Measurements from ENCODE around the gene ATRNL1.

The ATRNL1 gene

DNA sequence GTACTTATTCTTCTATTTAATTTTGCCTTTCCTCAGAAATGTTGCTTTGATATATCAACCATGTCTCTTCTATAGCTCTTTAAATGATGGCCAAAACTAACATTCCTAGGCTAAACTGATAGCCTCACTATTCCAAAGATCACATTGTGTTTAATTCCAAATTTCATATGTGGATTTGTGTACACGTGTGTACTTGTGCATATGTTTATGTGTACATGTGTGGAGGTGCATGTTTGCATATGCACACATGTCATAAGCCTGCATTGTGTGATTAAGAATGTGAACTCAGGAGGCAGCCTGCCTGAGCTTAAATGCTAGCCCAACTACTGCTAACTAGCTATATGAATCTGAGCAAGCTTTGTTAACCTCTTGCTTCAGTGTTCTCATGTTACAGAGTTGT, 753.4 kb downstream of the ATRNL1 start:
- DNase-seq (ENCODE audit: low read depth) = no peak

DNA sequence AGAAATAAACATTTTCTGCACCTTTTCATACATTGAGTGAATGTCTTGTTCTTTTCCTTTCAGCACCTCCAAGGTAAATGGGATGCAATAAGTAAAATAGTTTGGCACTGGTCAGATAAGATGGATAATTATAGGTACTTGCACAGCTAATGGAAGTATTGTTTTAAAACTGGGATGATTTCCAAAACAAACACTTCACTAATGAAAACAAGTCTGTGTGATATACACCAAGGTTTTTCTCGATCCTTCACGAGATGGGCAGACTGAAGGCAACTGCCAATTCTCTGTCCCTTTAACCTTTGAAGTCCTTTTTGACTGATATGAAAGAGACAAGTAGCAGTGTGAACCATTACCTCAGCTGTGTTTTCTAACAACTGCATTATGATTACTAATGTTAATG, 756.0 kb downstream of the ATRNL1 start:
- DNase-seq (ENCODE audit: low read depth) = no peak

DNA sequence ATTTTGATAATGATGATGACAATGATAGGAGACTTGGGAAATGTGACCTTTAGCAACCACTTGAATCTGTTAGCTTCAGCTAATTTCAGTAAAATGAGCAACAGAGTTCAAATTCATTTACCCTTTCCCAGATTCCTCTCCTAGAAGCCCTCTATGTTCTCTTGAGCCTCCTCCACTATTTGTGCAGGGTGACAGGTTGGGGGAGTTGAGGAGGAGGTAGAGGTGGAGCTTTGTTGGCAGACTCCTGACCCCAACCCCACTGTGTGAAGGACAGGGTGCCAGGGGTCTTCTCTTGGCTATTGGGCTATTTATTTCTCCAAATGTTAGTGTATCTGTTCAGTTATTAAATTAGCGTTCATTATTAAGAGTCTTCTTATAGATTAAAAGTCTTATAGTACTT, 757.5 kb downstream of the ATRNL1 start:
- DNase-seq (ENCODE audit: low read depth) = no peak

DNA sequence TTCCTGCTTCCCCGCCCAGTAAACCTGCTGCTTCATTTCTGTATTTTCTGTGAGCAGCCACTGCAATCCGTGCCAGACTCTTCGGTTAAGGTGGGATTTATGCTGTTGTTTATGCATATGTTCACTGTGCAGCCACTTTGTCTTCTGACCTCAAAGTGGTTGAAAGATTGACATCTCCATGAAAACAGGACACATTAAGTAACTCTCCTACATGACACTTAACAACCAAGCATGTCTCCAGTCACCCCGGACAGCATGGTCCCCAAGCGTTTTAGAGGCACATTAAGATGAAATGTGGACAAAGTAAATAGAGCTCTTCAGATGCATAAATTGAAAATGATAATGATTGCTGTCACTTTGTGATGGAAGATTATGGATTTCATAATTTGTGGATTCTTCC, 758.5 kb downstream of the ATRNL1 start:
- DNase-seq (ENCODE audit: low read depth) = no peak

DNA sequence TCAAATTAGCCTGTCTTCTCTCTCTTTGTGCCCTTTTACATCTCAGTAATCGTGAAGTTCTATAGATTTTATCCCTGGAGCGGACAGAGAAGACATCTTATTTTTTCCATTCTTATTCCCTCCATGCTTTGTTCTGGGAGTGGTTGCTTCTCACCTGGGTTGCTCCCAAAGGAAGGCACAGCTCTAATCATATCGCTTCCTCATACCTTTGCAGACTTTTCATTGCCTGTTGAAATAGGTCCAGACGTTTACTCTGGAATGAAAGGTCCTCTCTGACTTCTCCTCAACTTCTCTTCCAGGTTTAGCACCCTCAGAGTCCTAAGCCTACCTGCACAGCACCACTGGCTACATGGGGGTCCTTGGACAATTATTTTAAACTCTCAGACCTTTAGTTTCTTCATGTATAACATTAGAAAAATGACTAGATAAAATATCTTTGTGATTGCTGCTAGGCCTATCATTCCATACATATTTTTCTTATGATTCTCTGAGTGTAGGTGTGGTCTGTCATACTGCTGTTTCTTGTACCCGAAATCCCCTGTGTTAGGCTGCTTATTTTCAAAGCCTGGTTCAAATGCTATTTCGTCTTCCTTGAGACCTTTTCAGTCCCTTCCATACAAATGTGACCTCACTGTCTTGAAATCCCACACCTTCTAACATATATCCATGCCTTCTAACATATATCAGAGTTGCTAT, 761.7 kb downstream of the ATRNL1 start:
- DNase-seq (ENCODE audit: low read depth) = peak; percentile 59

DNA sequence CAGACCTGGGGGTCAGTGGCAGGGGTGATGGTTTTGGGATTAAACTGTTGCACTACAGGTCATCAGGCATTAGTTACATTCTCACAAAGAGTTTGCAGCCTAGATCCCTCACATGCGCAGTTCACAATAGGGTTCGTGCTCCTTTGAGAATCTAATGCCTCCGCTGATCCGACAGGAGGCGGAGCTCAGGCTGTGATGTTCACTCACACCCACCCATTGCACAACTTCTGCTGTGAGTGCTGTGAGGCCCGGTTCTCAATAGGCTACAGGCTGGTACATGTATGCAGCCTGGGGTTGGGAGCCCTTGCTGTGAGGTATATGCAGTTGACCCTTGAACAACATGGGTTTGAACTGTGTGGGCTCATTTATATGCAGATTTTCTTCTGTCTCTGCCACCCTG, 763.4 kb downstream of the ATRNL1 start:
- no peak for DNase-seq (ENCODE audit: low read depth)

DNA sequence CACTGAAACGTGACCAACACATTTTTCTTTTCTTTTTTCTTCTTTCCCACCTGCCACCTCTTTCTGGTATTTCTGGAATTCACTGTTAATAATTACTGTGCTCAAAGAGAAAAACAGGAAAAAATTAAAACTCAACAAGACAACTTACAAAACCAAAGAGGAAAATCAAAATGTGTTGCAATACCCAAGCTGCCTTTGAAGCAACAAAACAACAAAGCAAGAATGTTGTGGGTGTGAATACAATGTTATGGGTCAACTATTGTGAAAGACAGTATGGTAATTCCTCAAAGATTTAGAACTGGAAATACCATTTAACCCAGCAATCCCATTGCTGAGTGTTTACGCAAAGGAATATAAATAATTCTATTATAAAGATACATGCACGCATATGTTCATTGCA, 764.7 kb downstream of the ATRNL1 start:
- DNase-seq (ENCODE audit: low read depth) = no peak

DNA sequence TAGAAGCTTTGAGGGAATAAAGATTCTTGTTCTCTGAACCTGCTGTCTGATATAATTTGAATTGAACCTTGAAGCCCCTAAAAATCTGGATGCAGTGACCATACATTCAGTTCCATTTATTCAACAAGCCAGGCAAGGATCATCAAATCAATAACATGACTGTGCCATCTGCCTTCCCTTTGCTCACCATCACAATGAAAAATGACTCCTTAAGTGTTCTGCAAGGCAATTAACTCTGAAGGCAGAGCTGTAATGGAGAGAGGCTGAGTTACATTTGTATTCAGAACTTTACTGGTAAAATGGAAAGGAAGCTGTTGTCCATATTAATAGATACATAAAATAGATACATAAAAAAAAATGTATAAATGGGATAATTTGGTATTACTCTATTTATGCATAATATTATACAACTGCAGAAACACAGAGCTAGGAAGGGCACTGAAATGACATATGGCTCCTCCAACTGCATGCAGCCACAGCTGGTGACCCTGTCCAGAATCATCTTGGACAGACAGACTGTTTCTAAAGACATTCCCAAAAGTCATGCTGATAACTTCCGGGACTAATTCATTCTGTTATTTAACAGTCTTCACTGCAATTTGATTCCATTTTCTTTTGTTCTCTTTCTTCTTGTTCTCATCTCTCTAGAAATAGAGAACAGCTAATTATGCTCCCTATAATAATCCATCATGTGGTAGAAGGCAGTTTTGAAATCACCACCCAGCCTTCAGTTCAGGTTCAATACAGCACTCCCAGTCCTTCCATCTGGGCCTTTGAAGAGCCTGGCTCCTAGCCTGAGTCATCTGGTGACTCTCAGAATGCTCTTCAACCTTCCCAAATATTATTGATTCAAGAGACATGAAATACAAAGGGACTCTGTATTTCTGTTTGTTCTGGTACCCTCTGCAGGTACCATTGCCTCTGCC, 767.3 kb downstream of the ATRNL1 start:
- DNase-seq (ENCODE audit: low read depth) = peak; percentile 7

DNA sequence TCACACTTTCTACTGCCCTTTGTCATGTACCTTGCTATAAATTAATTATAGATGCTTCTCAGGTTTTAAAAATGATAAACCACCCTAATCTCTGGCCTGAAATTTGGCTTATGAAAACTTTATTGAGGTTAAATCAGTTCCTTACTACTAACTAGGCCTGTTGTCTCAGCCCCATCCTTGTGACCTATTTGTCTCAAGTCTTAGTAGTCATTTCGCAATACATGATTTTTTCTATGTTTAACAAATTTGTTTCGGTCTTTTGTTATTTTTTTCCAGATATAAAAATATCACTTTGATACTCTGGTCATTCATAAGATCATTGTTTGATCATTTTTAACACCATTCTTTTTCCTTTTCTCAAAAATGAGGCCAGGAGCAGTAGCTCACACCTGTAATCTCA, 768.3 kb downstream of the ATRNL1 start:
- DNase-seq (ENCODE audit: low read depth) = peak; percentile 3

DNA sequence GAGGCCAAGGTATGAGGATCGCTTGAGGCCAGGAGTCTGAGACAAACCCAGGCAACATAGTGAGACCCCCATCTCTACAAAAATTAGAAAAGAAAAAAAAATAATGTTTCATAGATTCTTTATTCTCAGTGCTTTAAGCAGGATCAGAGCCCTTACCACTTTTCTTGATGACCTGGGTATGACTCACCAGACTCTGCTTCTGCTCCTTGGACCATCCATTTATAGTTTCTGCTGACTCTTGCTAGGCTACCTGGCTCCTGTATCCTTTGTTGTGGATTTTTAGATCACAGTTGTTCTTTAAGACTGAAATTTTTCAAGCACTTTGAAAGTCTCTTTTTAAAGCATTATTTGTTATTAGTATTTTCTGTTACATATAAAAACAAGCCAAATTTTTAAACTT, 768.7 kb downstream of the ATRNL1 start:
- DNase-seq (ENCODE audit: low read depth) = peak; percentile 83

DNA sequence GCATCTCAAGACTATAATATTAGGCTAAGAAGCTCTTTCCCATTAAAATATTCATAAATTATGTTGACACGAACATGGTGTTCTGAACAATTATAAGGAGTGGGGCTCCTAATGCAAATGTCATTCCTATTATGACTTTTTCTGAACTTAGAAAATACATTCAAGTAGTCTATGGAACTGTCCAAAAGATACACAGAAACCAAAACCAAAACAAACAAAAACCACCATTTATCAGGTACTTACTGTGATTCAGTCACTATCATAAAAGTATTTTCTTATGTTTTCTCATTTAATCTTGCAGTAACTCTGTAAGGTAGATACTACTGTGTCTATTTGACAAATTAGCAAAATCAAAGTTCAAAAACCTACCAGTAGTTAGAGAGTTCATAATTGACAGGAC, 773.0 kb downstream of the ATRNL1 start:
- no peak for DNase-seq (ENCODE audit: low read depth)

DNA sequence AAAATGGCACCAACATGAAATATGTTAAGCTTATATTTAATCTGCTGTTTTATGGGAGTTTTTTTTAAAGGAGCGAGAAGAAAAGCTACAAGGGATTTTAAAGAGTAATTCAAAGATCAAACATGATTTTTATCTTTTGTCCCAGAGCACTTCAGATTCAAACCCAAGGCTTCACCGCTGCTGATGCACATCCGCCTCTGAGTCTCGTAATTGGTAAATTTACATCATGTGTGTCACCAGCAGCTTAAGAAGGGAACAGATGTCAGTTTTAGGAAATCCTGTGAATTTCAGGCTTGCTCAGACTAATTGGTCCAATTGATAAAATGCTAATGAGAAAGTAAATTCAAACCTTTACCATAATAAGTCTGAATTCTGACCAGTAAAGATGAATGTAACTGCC, 773.5 kb downstream of the ATRNL1 start:
- DNase-seq (ENCODE audit: low read depth) = no peak

DNA sequence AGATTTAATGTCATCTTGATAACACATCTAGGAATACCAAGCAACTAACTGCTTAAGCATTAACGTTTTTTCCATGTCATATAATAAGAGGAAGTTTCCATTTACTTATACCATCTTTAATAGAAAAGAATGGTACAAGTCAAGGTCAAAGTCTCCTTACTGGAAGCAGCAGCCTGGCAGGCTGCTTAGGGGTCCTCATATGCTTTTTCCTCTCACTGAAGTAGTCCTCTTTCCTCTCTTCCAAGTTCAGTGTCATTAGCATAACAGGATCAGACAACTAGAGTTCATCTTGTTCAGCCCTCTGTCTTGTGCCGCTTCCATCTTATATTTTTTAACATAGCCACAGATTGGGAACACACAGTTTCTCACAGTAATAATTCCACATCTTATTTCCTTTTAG, 774.1 kb downstream of the ATRNL1 start:
- DNase-seq (ENCODE audit: low read depth) = no peak

DNA sequence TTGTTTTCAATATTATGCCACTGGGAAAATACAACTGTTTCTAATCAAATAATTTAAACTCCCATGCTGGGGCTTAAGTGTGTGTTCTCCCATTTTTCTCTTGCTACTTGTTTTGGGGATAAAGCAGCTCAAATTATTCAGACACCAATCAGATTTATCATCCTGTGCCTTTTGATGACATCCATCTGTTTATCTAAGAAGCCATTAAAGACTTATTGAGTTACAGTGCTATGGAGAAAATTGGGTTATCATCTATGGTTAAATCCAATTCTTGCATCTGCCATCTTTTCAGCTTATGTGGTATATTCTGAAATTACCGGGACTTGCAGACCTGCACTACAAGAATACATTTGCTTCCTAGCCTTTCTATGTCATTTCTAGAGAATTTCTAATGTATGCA, 778.7 kb downstream of the ATRNL1 start:
- DNase-seq (ENCODE audit: low read depth) = no peak

DNA sequence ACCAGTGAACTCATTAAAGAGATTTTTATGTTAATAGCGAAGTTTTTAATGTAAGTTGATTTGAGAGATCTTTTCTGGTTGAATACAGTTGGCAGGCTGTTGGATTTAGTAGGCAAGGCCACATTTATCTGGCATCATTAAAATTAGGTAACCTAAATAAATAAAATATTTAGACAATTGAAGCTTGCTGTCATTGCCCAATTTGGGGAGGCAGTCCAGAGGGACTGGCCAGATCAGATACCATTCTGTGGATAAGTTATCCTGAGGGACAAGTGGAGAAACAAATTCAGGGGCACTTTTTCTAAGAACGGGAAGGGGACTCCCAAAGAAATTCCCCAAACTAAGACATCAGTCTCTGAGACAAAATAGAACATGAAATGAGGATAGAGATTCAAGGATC, 782.0 kb downstream of the ATRNL1 start:
- DNase-seq (ENCODE audit: low read depth) = no peak

DNA sequence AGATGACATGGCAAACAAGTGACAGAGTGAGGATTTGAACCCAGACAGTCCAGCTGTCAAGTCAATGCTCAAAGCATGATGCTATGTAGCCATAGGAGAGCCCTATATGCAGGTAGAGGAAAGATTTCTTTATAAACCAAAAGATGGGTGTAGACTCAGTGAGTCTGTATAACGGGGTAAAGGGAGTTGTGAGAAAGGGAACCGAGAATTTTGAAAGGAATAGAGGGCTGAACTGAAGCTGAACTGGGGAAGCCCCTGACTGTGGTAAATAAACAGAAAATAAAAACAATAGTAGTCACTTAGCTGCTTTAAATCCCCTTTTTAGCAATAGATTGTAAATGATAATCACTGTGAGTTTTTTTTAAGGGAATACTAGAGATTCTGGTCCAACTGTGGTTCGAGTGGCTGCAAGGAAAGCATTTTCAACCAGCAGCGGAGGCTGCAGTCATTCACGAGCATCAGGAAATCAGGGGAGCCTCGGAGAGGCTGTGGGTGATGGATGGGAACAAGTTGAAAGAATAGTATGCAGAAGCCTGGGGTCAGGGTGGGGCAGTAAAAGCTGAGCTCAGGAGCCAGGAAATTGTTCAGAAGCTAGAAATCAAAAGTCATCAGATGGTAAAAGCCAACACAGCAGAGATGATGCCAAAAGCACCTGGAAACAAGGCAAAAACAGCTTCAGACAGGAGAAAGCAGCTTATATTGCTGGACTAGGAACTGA, 786.4 kb downstream of the ATRNL1 start:
- no peak for DNase-seq (ENCODE audit: low read depth)

DNA sequence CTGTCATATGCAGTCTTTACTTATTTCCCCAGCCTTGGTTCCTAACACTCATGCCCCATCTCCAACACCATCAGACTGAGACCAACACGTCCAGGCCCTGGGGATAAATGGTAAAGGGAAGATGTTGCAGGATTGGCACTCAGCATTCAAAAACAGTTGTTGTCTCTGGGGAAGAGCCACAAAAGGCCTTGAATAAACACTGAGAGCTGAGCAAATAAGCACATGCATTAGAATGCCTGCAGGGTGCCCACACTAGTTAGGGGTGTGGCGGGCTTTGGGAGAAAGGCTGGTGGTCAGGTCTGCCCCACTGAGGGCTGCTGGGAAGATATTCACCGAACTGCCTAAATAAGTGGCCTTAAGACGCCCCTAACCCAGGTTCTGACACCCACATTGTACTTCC, 788.9 kb downstream of the ATRNL1 start:
- DNase-seq (ENCODE audit: low read depth) = no peak

DNA sequence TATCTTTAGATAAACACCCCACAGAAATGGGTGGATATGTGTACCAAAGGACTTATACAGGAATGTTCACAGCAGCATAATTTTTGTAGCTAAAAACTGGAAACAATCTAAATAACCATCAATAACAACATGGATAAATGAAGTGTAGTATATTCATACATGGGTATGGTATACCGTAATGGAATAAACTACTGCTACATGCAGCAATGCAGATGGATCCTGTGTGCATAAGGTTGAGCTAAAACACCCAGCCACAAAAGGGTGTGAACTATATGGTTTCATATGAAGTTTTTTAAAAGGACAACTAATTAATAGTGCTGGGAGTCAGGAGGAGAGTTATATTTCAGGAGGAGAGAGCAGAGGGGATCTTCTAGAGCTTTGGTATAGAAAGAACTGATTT, 790.2 kb downstream of the ATRNL1 start:
- no peak for DNase-seq (ENCODE audit: low read depth)

DNA sequence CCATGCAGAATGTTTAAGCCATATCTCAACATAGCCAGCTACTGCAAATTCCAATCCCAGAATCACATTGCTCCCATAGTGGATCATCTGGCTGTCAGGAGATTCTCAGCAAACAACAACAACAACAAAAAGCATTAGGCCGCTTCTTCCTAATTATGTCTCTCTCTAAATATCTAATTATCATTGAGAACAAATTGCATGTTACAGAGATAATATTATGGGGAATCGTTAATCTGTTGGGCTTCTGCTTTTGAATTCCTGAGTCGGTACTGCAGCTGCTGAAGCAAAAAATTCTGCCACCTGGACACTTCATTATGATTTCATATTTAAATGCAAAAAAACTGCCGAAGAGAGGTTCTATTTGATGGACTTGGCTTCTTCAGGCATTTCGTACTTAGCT, 791.2 kb downstream of the ATRNL1 start:
- DNase-seq (ENCODE audit: low read depth) = no peak

DNA sequence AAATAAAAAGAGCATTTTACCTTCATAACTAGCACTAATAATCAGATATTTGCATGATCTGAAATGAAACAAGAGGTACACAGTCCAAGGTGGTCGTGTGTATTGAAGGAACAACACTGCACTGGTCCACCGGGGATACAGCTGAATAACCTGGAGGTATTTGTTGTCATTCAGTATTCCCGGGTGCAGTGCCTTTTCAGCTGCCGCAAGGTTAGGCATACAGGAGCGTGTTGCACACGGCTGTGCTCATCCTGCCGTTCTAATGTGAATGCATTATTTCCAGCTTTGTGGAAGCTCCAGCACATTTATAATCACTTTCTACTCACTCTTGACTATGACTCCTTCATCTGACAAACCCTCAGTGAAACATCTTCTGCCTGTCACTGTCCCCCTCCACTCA, 802.0 kb downstream of the ATRNL1 start:
- DNase-seq (ENCODE audit: low read depth) = no peak

DNA sequence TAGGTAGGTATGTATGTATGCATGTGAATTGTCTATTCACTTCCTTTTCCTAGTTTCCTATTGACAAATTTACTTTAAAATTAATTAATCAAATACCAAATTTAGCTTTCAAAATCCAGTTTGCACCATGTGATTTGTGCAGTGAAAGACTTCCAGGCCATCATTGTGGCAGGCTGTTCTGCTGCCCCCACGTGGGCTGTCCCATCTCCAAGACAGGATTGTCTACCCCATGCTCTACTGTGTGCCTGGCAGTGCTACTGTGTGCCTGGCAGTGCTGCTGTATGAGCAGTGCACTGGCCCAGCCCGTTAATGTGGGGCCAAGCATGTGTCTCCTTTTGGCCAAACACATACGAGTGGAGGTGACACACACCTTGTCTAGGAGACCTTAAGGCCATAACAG, 805.1 kb downstream of the ATRNL1 start:
- no peak for DNase-seq (ENCODE audit: low read depth)

DNA sequence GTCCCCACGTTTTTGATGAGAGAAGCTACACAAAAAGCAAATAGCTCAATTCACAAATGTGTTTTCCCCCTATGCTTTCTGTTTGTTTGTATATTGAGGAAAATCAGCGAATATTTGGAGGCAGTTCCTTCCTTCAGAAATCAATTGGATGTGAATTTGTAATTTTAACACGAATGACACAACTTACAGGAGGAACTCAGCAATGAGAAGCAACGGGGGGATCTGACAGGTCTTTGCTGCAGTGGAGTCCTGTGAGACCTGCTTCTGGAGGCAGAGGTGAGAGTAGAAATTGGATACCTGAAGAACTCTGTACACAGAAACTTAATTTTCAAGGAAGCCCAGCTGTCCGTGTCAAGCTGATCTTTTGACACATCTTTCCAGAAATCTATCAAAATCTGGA, 809.4 kb downstream of the ATRNL1 start:
- DNase-seq (ENCODE audit: low read depth) = no peak

DNA sequence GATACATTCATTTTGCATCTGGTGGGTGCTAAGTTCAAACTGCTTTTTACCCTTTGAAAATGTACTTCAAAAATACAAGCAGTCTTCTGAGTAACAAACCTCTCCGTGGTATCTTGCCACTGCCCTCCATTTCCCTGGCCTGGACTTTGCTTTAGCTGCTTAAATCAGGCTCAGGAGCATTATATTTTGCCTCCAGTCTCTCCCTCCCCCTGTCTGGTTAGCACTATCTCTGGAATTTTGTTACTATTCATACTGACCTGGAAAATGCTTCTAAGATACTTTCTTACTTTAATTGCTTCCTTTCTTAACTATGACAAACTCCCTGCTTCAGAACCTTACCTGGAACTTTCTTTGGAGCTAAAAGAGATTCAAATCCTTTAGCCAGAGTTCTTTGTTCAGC, 810.0 kb downstream of the ATRNL1 start:
- DNase-seq (ENCODE audit: low read depth) = no peak

Data from ELR (cell line).